Vagina (tissue), 2 donors: ENCODE results near the gene SPC25. TPM values are rescaled to one million over a fixed set of nuclear protein-coding genes. Genes with fewer than 3 reads are reported as not detected.

ENCODE experiments used
- DNase-seq, 2 donors: peaks; one replicate each; pipeline ENCODE4 v3.0.0-alpha.2; 2017; ENCODE audit errors: extremely low spot score in 2 of 2
- H3K27ac ChIP-seq: fragments of 200-600 bp; sonication (generic); one replicate; pipeline ENCODE4 v1.5.1; 2019
- H3K27me3 ChIP-seq: fragments of 200-600 bp; sonication (generic); one replicate; pipeline ENCODE4 v1.5.1; 2019
- H3K36me3 ChIP-seq, 2 donors: fragments of 200-600 bp; sonication (generic); one replicate each; pipeline ENCODE4 v1.5.1; 2017 to 2019
- H3K4me1 ChIP-seq: fragments of 200-600 bp; sonication (generic); one replicate; pipeline ENCODE4 v1.5.1; 2019
- H3K4me3 ChIP-seq, 2 donors: fragments of 200-600 bp; sonication (generic); 1 replicate in 1 of 2; 2 replicates in 1 of 2; pipeline ENCODE4 v1.5.1; 2016 to 2019
- H3K9me3 ChIP-seq: fragments of 200-600 bp; sonication (generic); one replicate; pipeline ENCODE4 v1.5.1; 2019
- CTCF ChIP-seq, 3 experiments: fragments of 450-650 bp in 2 of 3; fragments of 200-600 bp in 1 of 3; sonication (generic) in 1 of 3; IDR thresholded peaks; one replicate each; pipeline ENCODE4 v1.5.1; 2017 to 2019; ENCODE audit warnings: antibody characterized with exemption in 3 of 3, mild to moderate bottlenecking in 2 of 3, moderate library complexity in 2 of 3
- POLR2A ChIP-seq, 2 donors: fragments of 450-650 bp; IDR thresholded peaks; one replicate each; pipeline ENCODE4 v1.6.1; 2017; ENCODE audit warnings: antibody characterized with exemption in 2 of 2, mild to moderate bottlenecking in 2 of 2, moderate library complexity in 2 of 2
- POLR2AphosphoS5 ChIP-seq, 2 donors: sonication (generic); formaldehyde crosslinking; IDR thresholded peaks; one replicate each; pipeline ENCODE4 v1.9.0; 2017; ENCODE audit warnings: antibody characterized with exemption in 2 of 2, mild to moderate bottlenecking in 2 of 2, low read depth in 1 of 2; ENCODE audit not compliant: insufficient read depth in 1 of 2
- intact Hi-C: fragments of 100-400 bp; cut with DNase I; formaldehyde crosslinking; loops from one replicate; pipeline ENCODE4 v1.15.1; 2023
- total RNA-seq: library from RNA; depleted of rRNA; stranded (reverse); fragments of >200 nt; gene quantifications from one replicate; pipeline ENCODE4 v1.2.3, GENCODE V29; 2016

The SPC25 gene
- total RNA-seq, 1 donor from 2014 or later: not detected

- Histone ChIP-seq H3K9me3 (no peaks in the 10 kb centered on the region), H3K4me3 (no peak overlapping the region), H3K27ac (no peak overlapping the region), H3K36me3 (no peaks in the 10 kb centered on the region), H3K4me1 (no peaks in the 10 kb centered on the region), H3K27me3 (no peaks in the 10 kb centered on the region)
- no peak for TF ChIP-seq CTCF (IDR thresholded peaks at IDR 0.05)
- no peak for TF ChIP-seq POLR2AphosphoS5 (IDR thresholded peaks at IDR 0.05; ENCODE audit: insufficient read depth in 1 of 2, low read depth in 1 of 2)
- TF ChIP-seq POLR2A (IDR thresholded peaks at IDR 0.05): no peak
- intact Hi-C loops: no loop called here
- no peak for DNase-seq
Measured at GRCh38 chr2:168913495-168913894, 23.3 kb upstream of the SPC25 start.

GRCh38 chr2:168912901-168913369 is 22.7 kb upstream of the SPC25 start:
- TF ChIP-seq POLR2A (IDR thresholded peaks at IDR 0.05): no peak
- Histone ChIP-seq H3K27me3 (no peaks in the 10 kb centered on the region), H3K4me1 (no peaks in the 10 kb centered on the region), H3K9me3 (no peaks in the 10 kb centered on the region), H3K36me3 (no peaks in the 10 kb centered on the region), H3K4me3 (peak overlapping the region in 1 of 2 donors; percentile 27), H3K27ac (no peak overlapping the region)
- no peak for DNase-seq
- intact Hi-C loops: no loop called here

- H3K4me1 ChIP-seq: no peaks in the 10 kb centered on the region
- H3K36me3 ChIP-seq: no peaks in the 10 kb centered on the region
- TF ChIP-seq CTCF (IDR thresholded peaks at IDR 0.05) (no peak), POLR2AphosphoS5 (IDR thresholded peaks at IDR 0.05; ENCODE audit: insufficient read depth in 1 of 2, low read depth in 1 of 2) (no peak), POLR2A (IDR thresholded peaks at IDR 0.05) (no peak)
- H3K27ac ChIP-seq: no peak overlapping the region
- H3K9me3 ChIP-seq: no peaks in the 10 kb centered on the region
- H3K4me3 ChIP-seq: no peak overlapping the region
- DNase-seq: no peak
- no peaks in the 10 kb centered on the region for H3K27me3 ChIP-seq
- intact Hi-C loops: no loop called here
Measured at GRCh38 chr2:168912466-168912865, 22.2 kb upstream of the SPC25 start.

GRCh38 chr2:168910330-168910729 is 20.1 kb upstream of the SPC25 start:
- TF ChIP-seq CTCF (IDR thresholded peaks at IDR 0.05) (no peak), POLR2A (IDR thresholded peaks at IDR 0.05) (no peak), POLR2AphosphoS5 (IDR thresholded peaks at IDR 0.05; ENCODE audit: insufficient read depth in 1 of 2, low read depth in 1 of 2) (no peak)
- no peak for DNase-seq
- intact Hi-C loops: no loop called here

GRCh38 chr2:168907940-168908662 is 17.9 kb upstream of the SPC25 start:
- Histone ChIP-seq H3K9me3 (no peaks in the 10 kb centered on the region), H3K36me3 (no peaks in the 10 kb centered on the region), H3K4me3 (no peak overlapping the region), H3K27ac (no peak overlapping the region), H3K27me3 (no peaks in the 10 kb centered on the region), H3K4me1 (no peaks in the 10 kb centered on the region)
- intact Hi-C loops: no loop called here
- TF ChIP-seq POLR2A (IDR thresholded peaks at IDR 0.05) (no peak), POLR2AphosphoS5 (IDR thresholded peaks at IDR 0.05; ENCODE audit: insufficient read depth in 1 of 2, low read depth in 1 of 2) (no peak), CTCF (IDR thresholded peaks at IDR 0.05) (no peak)
- DNase-seq: no peak

More at GRCh38 chr2:168910330-168910729, 20.1 kb upstream of the SPC25 start:
- Histone ChIP-seq H3K27ac (no peak overlapping the region), H3K36me3 (no peaks in the 10 kb centered on the region), H3K4me3 (no peak overlapping the region), H3K27me3 (no peaks in the 10 kb centered on the region), H3K4me1 (no peaks in the 10 kb centered on the region), H3K9me3 (no peaks in the 10 kb centered on the region)
